IPS-18a (cell line): ENCODE data around the gene USP54.

ENCODE experiments used
- H3K27ac ChIP-seq: one replicate; pipeline ENCODE4 v1.5.1; 2013; ENCODE audit warnings: low read length
- H3K27me3 ChIP-seq: one replicate; pipeline ENCODE4 v1.6.1; 2013; ENCODE audit warnings: mild to moderate bottlenecking, low read length; ENCODE audit not compliant: control insufficient read depth, insufficient read depth
- H3K36me3 ChIP-seq: one replicate; pipeline ENCODE4 v1.6.1; 2013; ENCODE audit warnings: low read depth, low read length; ENCODE audit not compliant: control insufficient read depth
- H3K4me1 ChIP-seq: one replicate; pipeline ENCODE4 v1.6.1; 2013; ENCODE audit warnings: low read depth, low read length; ENCODE audit not compliant: control insufficient read depth
- H3K4me3 ChIP-seq: one replicate; pipeline ENCODE4 v1.5.1; 2013; ENCODE audit warnings: low read length
- H3K9ac ChIP-seq: one replicate; pipeline ENCODE4 v1.6.1; 2013; ENCODE audit warnings: mild to moderate bottlenecking, low read length, moderate library complexity
- H3K9me3 ChIP-seq: one replicate; pipeline ENCODE4 v1.6.1; 2013; ENCODE audit warnings: low read depth, low read length; ENCODE audit not compliant: control insufficient read depth

USP54 gene, protein sequence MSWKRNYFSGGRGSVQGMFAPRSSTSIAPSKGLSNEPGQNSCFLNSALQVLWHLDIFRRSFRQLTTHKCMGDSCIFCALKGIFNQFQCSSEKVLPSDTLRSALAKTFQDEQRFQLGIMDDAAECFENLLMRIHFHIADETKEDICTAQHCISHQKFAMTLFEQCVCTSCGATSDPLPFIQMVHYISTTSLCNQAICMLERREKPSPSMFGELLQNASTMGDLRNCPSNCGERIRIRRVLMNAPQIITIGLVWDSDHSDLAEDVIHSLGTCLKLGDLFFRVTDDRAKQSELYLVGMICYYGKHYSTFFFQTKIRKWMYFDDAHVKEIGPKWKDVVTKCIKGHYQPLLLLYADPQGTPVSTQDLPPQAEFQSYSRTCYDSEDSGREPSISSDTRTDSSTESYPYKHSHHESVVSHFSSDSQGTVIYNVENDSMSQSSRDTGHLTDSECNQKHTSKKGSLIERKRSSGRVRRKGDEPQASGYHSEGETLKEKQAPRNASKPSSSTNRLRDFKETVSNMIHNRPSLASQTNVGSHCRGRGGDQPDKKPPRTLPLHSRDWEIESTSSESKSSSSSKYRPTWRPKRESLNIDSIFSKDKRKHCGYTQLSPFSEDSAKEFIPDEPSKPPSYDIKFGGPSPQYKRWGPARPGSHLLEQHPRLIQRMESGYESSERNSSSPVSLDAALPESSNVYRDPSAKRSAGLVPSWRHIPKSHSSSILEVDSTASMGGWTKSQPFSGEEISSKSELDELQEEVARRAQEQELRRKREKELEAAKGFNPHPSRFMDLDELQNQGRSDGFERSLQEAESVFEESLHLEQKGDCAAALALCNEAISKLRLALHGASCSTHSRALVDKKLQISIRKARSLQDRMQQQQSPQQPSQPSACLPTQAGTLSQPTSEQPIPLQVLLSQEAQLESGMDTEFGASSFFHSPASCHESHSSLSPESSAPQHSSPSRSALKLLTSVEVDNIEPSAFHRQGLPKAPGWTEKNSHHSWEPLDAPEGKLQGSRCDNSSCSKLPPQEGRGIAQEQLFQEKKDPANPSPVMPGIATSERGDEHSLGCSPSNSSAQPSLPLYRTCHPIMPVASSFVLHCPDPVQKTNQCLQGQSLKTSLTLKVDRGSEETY (N-terminal part only)

DNA sequence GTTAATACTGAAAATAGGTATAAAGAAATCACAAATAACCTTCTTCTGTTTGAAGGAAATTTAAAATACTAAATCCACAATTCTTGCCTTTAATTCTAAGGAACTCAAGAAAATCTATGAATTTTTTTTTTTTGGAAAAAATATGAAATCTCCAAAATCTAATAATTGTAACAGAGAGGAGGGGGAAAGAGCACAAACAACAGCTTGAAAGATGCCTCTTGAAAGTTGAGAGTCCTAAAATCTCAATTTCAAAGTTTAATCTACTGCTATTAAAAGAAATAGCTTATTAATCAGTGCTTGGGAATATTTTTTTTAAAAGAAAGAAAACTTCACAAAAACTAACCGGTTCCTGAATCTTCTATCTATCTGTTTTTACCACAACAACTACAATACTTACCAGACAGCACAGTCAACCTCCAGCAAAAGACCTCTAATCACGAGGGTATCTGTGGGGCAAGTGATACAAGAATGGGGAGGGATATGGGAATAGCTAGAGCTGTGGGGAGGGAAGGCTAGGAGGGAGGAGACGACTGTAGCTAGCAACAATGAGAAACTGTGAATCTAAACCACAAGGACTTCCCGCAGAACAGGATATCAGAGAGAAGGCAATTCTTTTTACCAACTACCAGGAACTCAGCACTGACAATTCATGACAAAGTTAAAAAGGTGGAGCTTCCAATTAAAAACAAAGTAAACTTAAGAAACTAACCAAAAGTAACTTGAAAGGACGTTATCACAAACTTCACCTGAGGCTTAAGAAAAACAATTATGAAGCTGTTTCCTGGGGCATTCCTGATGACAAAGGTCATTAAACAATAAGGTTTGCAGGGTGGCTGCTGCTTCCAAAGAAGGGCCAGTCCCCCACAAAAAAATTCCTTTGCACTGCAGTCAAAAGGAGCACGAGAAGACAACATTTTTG is at the start of gene USP54:
TSS of gene USP54 (minus strand) at position 462 of the 919 bp plus-strand sequence. CDS start 15,684 bp downstream, outside the sequence.
- Histone ChIP-seq H3K27me3 (no peaks in the 10 kb centered on the region), H3K9ac (peak within 1 kb of the TSS; percentile 93), H3K27ac (peak within 1 kb of the TSS; percentile 96), H3K4me1 (peaks cover 36% of the 10 kb centered on the region), H3K36me3 (no peaks in the 10 kb centered on the region), H3K4me3 (peak within 1 kb of the TSS; percentile 64), H3K9me3 (no peaks in the 10 kb centered on the region)

DNA sequence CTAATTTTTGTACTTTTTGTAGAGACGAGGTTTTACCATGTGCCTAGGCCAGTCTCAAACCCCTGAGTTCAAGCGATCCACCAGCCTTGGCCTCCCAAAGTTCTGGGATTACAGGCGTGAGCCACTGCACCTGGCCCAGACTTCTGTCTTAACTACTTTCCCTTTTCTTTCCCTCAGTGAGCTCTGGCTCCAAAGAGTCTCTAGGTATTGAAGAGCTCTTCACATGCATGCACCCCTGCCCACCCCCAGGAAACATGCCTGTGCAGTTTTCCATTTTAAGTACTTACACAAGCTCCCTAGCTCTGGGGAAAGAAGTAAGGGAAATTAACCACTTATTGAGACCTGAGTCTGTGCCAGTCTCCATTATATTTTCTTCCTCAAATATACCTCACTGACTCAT is 48.1 kb upstream of the USP54 start:
- Histone ChIP-seq H3K27me3 (no peaks in the 10 kb centered on the region), H3K9me3 (no peaks in the 10 kb centered on the region), H3K4me3 (no peak overlapping the region), H3K36me3 (no peaks in the 10 kb centered on the region), H3K4me1 (no peaks in the 10 kb centered on the region), H3K9ac (no peak overlapping the region), H3K27ac (no peak overlapping the region)

DNA sequence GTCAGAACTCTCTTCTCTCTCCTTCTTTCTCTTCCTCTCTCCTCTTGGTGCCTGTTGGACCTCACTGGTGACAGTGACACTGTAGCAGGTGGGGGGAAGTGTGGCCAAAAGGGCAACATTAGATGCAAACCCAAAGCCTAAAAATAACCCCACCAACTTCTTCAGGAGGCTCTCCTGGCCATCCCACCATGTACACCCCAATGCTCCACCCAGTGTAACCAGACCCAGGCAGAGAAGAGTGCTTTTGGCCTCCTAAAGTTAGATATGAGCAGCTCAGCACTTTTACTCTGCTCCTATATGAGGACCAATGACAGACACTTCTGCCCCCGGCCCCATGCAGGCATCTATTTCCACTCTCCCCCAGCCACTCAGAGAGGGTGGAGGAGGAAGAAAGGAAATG is 44.6 kb upstream of the USP54 start:
- H3K9ac ChIP-seq: no peak overlapping the region
- no peaks in the 10 kb centered on the region for H3K36me3 ChIP-seq
- H3K27ac ChIP-seq: no peak overlapping the region
- no peaks in the 10 kb centered on the region for H3K27me3 ChIP-seq
- H3K4me3 ChIP-seq: no peak overlapping the region
- no peaks in the 10 kb centered on the region for H3K9me3 ChIP-seq
- H3K4me1 ChIP-seq: no peaks in the 10 kb centered on the region

DNA sequence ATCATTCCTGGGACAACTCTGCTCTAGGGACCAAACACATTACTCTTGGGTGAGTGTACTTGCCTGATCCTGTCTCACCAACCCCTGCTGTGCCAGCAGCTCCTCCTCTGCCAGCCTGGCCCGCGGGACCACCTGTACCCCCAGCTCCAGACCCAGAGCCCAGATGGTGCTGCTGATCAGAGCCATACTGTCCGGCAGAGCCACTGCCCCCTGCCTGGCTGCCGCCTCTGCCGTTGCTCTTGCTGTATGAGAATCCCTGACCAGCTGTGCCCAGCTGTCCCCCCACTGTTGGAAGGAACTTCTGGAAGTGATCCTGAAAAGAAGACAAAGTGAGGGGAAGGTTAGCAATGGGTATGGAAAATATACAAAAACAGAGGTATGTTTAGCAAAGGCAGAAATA is 43.3 kb upstream of the USP54 start:
- H3K9ac ChIP-seq: no peak overlapping the region
- H3K4me1 ChIP-seq: no peaks in the 10 kb centered on the region
- H3K36me3 ChIP-seq: no peaks in the 10 kb centered on the region
- H3K9me3 ChIP-seq: no peaks in the 10 kb centered on the region
- no peaks in the 10 kb centered on the region for H3K27me3 ChIP-seq
- H3K27ac ChIP-seq: no peak overlapping the region
- H3K4me3 ChIP-seq: no peak overlapping the region

DNA sequence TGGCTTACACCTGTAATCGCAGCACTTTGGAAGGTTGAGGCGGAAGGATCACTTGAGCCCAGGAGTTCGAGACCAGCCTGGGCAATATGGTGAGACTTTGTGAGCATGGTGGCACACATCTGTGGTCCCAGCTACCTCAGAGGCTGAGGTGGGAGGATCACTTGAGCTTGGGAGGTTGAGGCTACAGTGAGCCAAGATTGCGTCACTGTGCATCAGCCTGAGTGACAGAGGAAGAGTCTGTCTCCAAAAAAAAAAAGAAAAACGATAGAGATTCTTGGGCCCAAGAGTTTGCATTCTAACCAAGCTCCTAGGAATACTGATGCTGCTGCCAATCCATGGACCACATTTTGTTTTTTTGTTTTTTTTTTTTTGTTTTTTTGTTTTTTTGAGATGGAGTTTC is 38.0 kb upstream of the USP54 start:
- Histone ChIP-seq H3K9ac (no peak overlapping the region), H3K4me3 (no peak overlapping the region), H3K27ac (no peak overlapping the region), H3K27me3 (no peaks in the 10 kb centered on the region), H3K36me3 (no peaks in the 10 kb centered on the region), H3K4me1 (peaks cover 6% of the 10 kb centered on the region), H3K9me3 (no peaks in the 10 kb centered on the region)

DNA sequence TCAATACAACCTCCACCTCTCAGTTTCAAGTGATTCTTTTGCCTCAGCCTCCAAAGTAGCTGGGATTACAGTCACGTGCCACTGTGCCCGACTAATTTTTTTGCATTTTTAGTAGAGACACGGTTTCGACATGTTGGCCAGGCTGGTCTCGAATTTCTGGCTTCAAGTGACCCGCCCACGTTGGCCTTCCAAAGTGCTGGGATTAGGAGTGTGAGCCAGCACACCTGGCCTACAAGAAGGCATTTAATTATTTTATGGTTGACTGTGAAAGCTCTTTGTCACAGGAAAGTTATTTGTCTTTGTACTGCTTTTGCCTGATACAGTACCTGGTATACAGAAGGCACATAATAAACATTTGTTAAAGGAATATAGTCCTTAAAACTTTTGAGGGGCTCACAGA is 37.3 kb upstream of the USP54 start:
- H3K36me3 ChIP-seq: no peaks in the 10 kb centered on the region
- no peak overlapping the region for H3K9ac ChIP-seq
- H3K27ac ChIP-seq: no peak overlapping the region
- no peaks in the 10 kb centered on the region for H3K9me3 ChIP-seq
- peaks cover 6% of the 10 kb centered on the region for H3K4me1 ChIP-seq
- no peak overlapping the region for H3K4me3 ChIP-seq
- H3K27me3 ChIP-seq: no peaks in the 10 kb centered on the region

DNA sequence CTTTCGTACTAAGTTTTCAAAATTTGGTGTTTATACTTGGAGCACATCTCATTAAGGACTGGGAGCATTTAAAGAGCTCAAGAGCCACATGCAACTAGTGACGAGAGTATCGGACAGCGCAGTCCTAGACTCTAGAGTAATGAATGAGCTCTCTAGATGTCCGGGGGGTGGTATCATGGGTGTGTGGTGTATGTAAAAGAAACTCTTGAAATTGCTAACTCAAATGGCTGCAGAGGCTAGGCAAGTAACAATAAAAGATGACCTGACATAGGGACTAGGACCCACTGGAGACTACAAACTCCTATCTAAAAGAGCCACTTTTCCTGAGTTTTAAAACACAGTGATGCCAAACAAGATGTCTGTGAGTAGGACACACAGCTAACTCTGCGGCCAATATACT is 36.2 kb upstream of the USP54 start:
- H3K9ac ChIP-seq: no peak overlapping the region
- H3K4me3 ChIP-seq: peak overlapping the region; percentile 100

DNA sequence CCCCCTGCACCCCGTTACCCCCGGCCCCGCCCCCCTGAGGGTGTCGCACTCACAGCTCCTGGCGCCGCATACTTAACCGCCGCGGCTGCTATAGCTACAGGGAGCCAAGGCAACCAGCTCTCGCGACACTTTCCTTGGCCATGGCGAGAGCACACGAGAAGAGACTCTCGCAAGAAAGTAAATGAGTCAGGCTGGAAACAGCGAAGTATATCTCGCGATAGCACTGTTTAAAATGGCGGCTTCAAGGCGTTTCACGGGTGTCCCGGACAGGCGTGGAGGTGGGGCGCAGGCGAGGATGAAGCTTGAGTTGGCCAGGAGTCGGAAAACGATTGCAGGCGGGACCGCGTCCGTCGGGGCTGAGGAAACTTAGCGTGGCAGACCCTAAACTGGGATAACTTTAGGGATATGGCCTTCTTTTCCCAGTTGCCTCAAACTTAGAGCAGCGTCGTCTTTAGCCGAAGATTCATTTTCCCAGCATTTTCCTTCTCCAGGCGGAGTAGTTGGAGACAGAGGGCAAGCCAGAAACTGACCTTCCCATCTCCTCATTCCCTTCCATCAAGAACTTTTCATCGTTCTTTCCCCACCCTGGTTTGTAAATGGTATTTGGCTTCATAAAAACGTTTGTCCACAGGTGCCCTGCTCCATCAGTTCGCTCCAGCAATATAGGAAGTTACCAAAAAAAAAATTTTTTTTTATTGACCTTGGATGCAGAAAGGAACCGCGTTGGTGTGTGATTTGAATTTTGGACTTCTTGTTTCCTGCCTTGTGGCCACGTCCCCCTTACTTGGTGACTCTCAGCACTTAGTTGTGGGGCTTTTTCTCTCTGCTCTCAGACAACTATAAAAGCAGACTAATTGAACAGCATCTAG is 35.0 kb upstream of the USP54 start:
- peak overlapping the region; percentile 92 for H3K27ac ChIP-seq
- H3K27me3 ChIP-seq: no peaks in the 10 kb centered on the region
- H3K4me3 ChIP-seq: peak overlapping the region; percentile 100
- H3K36me3 ChIP-seq: no peaks in the 10 kb centered on the region
- peaks cover 6% of the 10 kb centered on the region for H3K4me1 ChIP-seq
- H3K9ac ChIP-seq: peak overlapping the region; percentile 100
- H3K9me3 ChIP-seq: no peaks in the 10 kb centered on the region

More for the DNA sequence above, 36.2 kb upstream of the USP54 start:
- H3K36me3 ChIP-seq: no peaks in the 10 kb centered on the region
- H3K9me3 ChIP-seq: no peaks in the 10 kb centered on the region
- peaks cover 6% of the 10 kb centered on the region for H3K4me1 ChIP-seq
- H3K27ac ChIP-seq: no peak overlapping the region
- H3K27me3 ChIP-seq: no peaks in the 10 kb centered on the region

DNA sequence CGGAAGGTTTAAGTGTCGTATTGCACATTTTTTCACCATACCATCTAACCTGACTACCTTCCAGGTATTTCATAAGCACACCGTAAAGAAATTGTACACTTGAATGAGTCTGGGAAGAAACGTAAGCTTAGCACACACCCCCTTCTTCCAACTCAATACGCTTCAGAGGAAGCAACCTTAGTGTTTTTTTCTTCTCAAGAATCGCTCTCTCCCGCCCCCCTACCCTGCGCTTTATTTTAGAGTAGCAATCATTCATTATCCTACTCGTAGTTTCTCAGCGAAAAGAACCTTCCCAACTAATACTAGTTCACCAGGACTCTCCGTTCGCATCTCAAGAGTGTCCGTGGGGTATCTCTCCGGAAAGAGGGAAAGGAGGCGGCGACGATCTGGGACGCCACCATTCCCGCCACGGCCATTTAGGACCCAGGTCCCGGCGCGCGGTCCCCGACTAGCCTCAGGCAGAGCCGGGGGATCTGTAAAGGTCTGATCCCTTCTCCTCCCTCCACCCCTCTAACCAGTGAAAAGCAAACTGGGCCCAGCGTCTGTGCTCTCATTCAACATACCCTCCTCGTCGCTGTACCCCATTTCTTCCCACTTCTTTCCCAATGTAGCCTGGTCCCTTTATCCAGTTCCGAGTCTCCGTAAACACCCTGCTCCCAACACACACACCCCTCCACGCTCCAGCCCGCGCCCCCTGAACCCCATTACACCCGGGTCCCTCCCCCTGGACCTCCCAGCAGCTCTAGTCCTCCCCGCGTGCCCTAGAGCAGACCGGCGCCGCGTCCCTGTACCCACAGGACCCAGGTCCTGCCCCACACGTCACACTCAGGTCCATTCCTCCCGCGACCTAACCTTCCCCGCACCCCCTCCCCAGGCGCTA is 34.1 kb upstream of the USP54 start:
- peak overlapping the region; percentile 78 for H3K27ac ChIP-seq
- no peaks in the 10 kb centered on the region for H3K36me3 ChIP-seq
- H3K9me3 ChIP-seq: no peaks in the 10 kb centered on the region
- no peaks in the 10 kb centered on the region for H3K27me3 ChIP-seq
- H3K4me1 ChIP-seq: peaks cover 6% of the 10 kb centered on the region
- peak overlapping the region; percentile 100 for H3K4me3 ChIP-seq
- peak overlapping the region; percentile 100 for H3K9ac ChIP-seq
